ENCODE measurements around the gene ETV1. TPM values are rescaled to one million over a fixed set of nuclear protein-coding genes. Genes with fewer than 3 reads are reported as not detected.

The ETV1 gene
- total RNA-seq, 1 donor from 2014 or later, result 89.0 TPM

DNA sequence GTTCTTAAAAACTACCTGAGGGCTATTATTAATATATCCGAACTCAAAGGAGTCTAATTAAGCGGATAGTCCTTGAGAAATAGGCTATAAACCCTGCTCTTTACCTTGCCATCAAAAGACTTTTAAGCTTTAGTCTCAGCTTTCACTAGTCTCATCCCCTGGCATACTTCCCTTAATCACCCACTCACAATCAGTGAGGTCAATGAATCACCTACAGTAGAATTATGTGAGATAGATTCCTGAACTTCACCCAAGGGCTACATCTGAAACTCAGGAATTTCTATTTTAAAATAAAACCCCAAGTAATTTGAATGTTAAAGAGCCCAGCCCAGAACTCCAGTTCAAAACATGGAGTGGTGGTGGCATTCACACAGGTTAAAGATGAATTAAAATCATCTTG, 108.7 kb downstream of the ETV1 start:
- intact Hi-C loops (cut with DNase I), result no loop called here

DNA sequence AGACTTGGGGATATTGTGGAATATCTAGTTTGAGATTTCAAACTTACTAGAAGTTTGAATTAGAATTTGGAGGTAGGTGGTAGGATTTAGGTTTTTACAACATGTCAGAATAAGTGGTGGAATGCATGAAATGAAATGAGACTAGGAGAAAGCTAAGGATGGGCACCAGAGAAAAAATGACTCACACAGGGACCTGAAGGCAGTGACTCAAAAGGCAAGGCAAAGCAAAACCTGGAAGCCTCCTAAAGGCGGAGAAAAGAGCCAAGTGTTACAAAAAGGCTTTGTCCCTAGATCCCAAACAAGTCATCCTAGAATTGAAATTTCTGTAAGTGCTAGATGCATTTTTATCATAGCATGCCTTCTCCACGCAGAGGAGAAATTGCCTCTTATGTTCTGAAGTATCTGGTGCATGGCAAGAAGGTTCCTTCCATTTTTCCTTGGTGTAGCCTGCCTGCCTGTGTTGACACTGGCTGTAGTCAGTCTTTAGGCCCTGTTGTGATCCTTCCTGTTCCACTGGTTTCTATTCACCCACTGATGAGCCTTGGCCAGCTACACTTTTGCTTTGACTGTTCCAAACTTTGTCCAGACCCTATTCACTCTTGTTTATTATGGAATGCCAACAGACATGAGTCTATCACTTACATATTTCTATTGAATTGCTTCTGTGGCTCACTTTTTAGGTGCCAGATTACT, 109.3 kb downstream of the ETV1 start:
- ATAC-seq (no peak), DNase-seq (no peak)
- TF ChIP-seq, protein P1, sequence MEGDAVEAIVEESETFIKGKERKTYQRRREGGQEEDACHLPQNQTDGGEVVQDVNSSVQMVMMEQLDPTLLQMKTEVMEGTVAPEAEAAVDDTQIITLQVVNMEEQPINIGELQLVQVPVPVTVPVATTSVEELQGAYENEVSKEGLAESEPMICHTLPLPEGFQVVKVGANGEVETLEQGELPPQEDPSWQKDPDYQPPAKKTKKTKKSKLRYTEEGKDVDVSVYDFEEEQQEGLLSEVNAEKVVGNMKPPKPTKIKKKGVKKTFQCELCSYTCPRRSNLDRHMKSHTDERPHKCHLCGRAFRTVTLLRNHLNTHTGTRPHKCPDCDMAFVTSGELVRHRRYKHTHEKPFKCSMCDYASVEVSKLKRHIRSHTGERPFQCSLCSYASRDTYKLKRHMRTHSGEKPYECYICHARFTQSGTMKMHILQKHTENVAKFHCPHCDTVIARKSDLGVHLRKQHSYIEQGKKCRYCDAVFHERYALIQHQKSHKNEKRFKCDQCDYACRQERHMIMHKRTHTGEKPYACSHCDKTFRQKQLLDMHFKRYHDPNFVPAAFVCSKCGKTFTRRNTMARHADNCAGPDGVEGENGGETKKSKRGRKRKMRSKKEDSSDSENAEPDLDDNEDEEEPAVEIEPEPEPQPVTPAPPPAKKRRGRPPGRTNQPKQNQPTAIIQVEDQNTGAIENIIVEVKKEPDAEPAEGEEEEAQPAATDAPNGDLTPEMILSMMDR (IDR thresholded peaks at IDR 0.05), result no peak
- Histone ChIP-seq H3K36me3 (no peaks in the 10 kb centered on the region), H3K4me1 (no peaks in the 10 kb centered on the region), H3K9me3 (no peaks in the 10 kb centered on the region), H3K4me3 (no peak overlapping the region), H3K27me3 (ENCODE audit: low read depth) (no peaks in the 10 kb centered on the region), H3K27ac (no peak overlapping the region)
- intact Hi-C loops (cut with DNase I), result no loop called here

More for the DNA sequence above, 108.7 kb downstream of the ETV1 start:
- Histone ChIP-seq H3K4me1 (no peaks in the 10 kb centered on the region), H3K27ac (no peak overlapping the region), H3K36me3 (no peaks in the 10 kb centered on the region), H3K4me3 (no peak overlapping the region), H3K27me3 (ENCODE audit: low read depth) (no peaks in the 10 kb centered on the region), H3K9me3 (no peaks in the 10 kb centered on the region)
- TF ChIP-seq, protein P1 (IDR thresholded peaks at IDR 0.05), result no peak
- ATAC-seq (no peak), DNase-seq (no peak)

DNA sequence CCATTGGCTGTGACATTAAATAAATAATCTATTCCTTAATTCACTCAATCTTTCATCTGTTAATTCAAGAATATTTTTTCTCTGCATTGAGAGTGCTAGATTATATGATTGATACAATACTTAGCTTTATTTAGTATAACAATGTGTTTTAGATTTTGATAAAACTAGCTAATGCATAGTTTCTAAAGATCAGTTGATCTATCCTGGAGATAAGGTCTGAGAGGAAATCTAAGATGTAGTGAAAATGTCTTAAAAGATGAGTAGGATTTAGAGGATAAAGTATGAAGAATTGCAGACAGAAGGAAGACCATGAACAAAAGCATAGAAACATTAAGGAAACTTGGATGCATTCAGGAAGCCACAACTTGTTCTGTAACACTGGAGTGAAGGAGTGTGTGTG, 110.3 kb downstream of the ETV1 start:
- H3K27me3 ChIP-seq (ENCODE audit: low read depth), result no peaks in the 10 kb centered on the region
- no peaks in the 10 kb centered on the region for H3K4me1 ChIP-seq
- TF ChIP-seq, protein P1 (IDR thresholded peaks at IDR 0.05), result no peak
- no peak overlapping the region for H3K27ac ChIP-seq
- intact Hi-C loops (cut with DNase I), result no loop called here
- no peak overlapping the region for H3K4me3 ChIP-seq
- ATAC-seq (no peak), DNase-seq (no peak)
- H3K36me3 ChIP-seq, result no peaks in the 10 kb centered on the region
- no peaks in the 10 kb centered on the region for H3K9me3 ChIP-seq

DNA sequence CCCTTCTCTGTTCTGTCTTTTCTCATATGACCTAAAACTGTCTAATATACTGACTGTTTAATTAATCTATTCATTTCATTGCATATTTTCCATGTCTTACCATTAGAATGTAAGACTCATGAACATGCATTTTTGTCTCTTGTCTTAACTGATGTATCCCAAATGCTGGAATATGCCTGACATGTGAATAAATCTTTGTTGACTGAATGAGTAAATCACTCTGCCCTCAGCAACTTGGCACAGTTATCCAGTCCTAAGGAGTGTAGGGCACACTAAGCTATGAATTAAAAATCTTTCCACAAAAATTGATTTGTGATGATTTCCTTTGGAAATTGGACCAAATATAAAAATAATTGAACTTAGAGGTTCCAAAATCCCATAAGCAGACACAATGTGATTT, 111.3 kb downstream of the ETV1 start:
- intact Hi-C loops (cut with DNase I), result no loop called here
- Histone ChIP-seq H3K27ac (no peak overlapping the region), H3K36me3 (no peaks in the 10 kb centered on the region), H3K4me1 (no peaks in the 10 kb centered on the region), H3K4me3 (no peak overlapping the region), H3K27me3 (ENCODE audit: low read depth) (no peaks in the 10 kb centered on the region), H3K9me3 (no peaks in the 10 kb centered on the region)
- no peak for ATAC-seq
- DNase-seq, result no peak
- TF ChIP-seq, protein P1 (IDR thresholded peaks at IDR 0.05), result no peak

DNA sequence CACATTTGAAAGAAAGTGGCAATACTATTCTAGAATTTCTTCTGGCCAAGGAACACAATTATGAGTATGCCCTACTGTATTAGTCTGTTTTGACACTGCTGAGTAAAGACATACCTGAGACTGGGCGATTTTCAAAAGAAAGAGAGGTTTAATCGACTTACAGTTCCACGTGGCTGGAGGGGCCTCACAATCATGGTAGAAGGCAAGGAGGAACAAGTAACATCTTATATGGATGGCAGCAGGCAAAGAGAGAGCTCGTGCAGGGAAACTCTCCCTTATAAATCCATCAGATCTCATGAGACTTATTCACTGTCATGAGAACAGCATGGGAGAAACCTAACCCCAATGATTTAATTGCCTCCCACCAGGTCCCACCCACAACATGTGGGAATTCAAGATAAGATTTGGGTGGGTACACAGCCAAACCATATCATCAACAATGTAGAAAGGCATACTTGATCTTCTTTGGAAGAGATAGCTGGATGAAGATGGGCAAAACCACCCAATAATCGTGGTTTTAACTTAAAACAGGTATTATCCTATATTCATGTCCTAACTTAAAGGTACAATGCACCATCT, 113.9 kb downstream of the ETV1 start:
- Histone ChIP-seq H3K4me1 (no peaks in the 10 kb centered on the region), H3K4me3 (no peak overlapping the region), H3K27ac (no peak overlapping the region), H3K27me3 (ENCODE audit: low read depth) (no peaks in the 10 kb centered on the region), H3K9me3 (no peaks in the 10 kb centered on the region), H3K36me3 (no peaks in the 10 kb centered on the region)
- TF ChIP-seq, protein P1 (IDR thresholded peaks at IDR 0.05), result no peak
- DNase-seq, result no peak
- intact Hi-C loops (cut with DNase I), result no loop called here
- no peak for ATAC-seq

All from lower lobe of right lung (tissue), 2 donors.